Endodermal cell (in vitro differentiated cells): ENCODE data around the gene MYBBP1A. TPM values are rescaled to one million over a fixed set of nuclear protein-coding genes. Genes with fewer than 3 reads are reported as not detected.

Experiments
- DNase-seq: peaks from one replicate; pipeline ENCODE4 v3.0.0-alpha.2; 2017
- H3K27ac ChIP-seq: 2 replicates; pipeline ENCODE4 v1.5.1; 2013; ENCODE audit warnings: mild to moderate bottlenecking, low read depth, low read length, moderate library complexity
- H3K27me3 ChIP-seq: 2 replicates; pipeline ENCODE4 v1.6.1; 2013; ENCODE audit warnings: mild to moderate bottlenecking, low read length, moderate library complexity; ENCODE audit not compliant: insufficient read depth, control insufficient read depth, poor library complexity, severe bottlenecking
- H3K36me3 ChIP-seq: 2 replicates; pipeline ENCODE4 v1.7.0; 2013; ENCODE audit warnings: mild to moderate bottlenecking, low read length, moderate library complexity; ENCODE audit not compliant: control insufficient read depth, insufficient read depth
- H3K4me1 ChIP-seq: one replicate; pipeline ENCODE4 v1.7.0; 2013; ENCODE audit warnings: low read length; ENCODE audit not compliant: control insufficient read depth, insufficient read depth
- H3K4me3 ChIP-seq: 2 replicates; pipeline ENCODE4 v1.5.1; 2013; ENCODE audit warnings: mild to moderate bottlenecking, low read length, moderate library complexity
- H3K9ac ChIP-seq: 2 replicates; pipeline ENCODE4 v1.6.1; 2013; ENCODE audit warnings: mild to moderate bottlenecking, low read length, moderate library complexity; ENCODE audit not compliant: poor library complexity, severe bottlenecking; ENCODE audit errors: extremely low read depth
- H3K9me3 ChIP-seq: 2 replicates; pipeline ENCODE4 v1.6.1; 2013; ENCODE audit warnings: mild to moderate bottlenecking, low read length, moderate library complexity; ENCODE audit not compliant: control insufficient read depth
- H3K27ac Mint-ChIP-seq: 2 replicates; pipeline ENCODE4 v1.8.0; 2020; ENCODE audit warnings: mixed read lengths
- H3K27me3 Mint-ChIP-seq: 2 replicates; pipeline ENCODE4 v1.8.0; 2021; ENCODE audit warnings: mild to moderate bottlenecking, mixed read lengths; ENCODE audit not compliant: insufficient read depth
- H3K36me3 Mint-ChIP-seq: 2 replicates; pipeline ENCODE4 v1.8.0; 2020; ENCODE audit warnings: low read depth, mixed read lengths
- H3K4me1 Mint-ChIP-seq: 2 replicates; pipeline ENCODE4 v1.8.0; 2020; ENCODE audit warnings: mixed read lengths
- H3K4me3 Mint-ChIP-seq: 2 replicates; pipeline ENCODE4 v1.8.0; 2020; ENCODE audit warnings: mild to moderate bottlenecking, moderate library complexity, mixed read lengths
- H3K9me3 Mint-ChIP-seq: 2 replicates; pipeline ENCODE4 v1.8.0; 2020; ENCODE audit warnings: mild to moderate bottlenecking, mixed read lengths
- CTCF ChIP-seq: fragments of 200-600 bp; sonication (generic); conservative IDR thresholded peaks from 2 replicates; pipeline ENCODE4 v1.5.0; 2021; ENCODE audit warnings: antibody characterized with exemption, mild to moderate bottlenecking
- WGBS, 2 experiments: methylation state at CpG; one replicate each; pipeline versions ENCODE4 v1.1.5 to v1.1.7; 2013; ENCODE audit warnings: missing lambda C conversion rate in 2 of 2, mixed read lengths in 1 of 2; ENCODE audit not compliant: insufficient coverage in 1 of 2, insufficient read length in 1 of 2; 5-methylcytosine and 5-hydroxymethylcytosine counted together
- total RNA-seq, 2 donors: library from RNA; stranded (reverse); fragmentation: NEBNext Ultra II Directional in 1 of 2; extraction: Animal tissue kit (Norgen Biotek cat#: 25700) in 1 of 2; gene quantifications; 2 replicates in 1 of 2; 3 replicates in 1 of 2; pipeline ENCODE4 v1.2.1, GENCODE V29; 2021

MYBBP1A gene
- total RNA-seq, 2 donors from 2014 or later = 55.6 to 70.9 TPM

DNA sequence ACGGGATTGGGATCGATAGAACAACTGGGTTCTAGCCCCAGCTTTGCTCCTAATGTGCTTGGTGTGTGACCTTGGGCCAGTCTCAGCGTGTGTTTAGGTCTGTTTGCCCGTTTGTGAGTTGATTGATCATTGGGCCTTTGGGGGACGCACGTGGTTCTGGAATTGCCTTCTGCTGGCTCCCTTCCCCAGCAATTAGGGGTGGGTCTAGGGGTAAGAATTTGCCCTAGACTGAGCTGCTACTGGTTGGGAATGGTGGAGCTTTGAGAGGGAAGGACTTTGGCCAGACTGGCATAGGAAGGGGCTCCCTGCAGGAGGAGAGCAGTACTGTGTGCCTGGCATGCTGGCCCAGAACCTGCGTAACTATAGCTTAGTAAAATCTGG is 55.0 kb downstream of the MYBBP1A start:
- peak overlapping the region; percentile 57 for H3K4me3 Mint-ChIP-seq
- peak; percentile 23 for TF ChIP-seq CTCF
- H3K4me3 ChIP-seq = no peak overlapping the region
- WGBS, 2 experiments = 48 to 52% methylated on average over 4 to 7 of the region's 7 CpGs
- H3K4me1 Mint-ChIP-seq = peaks cover 7% of the 10 kb centered on the region
- no peaks in the 10 kb centered on the region for H3K36me3 ChIP-seq
- peaks cover 52% of the 10 kb centered on the region for H3K27me3 ChIP-seq
- no peaks in the 10 kb centered on the region for H3K9me3 ChIP-seq
- DNase-seq = no peak
- H3K27ac ChIP-seq = no peak overlapping the region
- peaks cover 59% of the 10 kb centered on the region for H3K27me3 Mint-ChIP-seq
- H3K9me3 Mint-ChIP-seq = no peaks in the 10 kb centered on the region
- H3K27ac Mint-ChIP-seq = no peak overlapping the region
- H3K4me1 ChIP-seq = no peaks in the 10 kb centered on the region
- no peak overlapping the region for H3K9ac ChIP-seq
- no peaks in the 10 kb centered on the region for H3K36me3 Mint-ChIP-seq

DNA sequence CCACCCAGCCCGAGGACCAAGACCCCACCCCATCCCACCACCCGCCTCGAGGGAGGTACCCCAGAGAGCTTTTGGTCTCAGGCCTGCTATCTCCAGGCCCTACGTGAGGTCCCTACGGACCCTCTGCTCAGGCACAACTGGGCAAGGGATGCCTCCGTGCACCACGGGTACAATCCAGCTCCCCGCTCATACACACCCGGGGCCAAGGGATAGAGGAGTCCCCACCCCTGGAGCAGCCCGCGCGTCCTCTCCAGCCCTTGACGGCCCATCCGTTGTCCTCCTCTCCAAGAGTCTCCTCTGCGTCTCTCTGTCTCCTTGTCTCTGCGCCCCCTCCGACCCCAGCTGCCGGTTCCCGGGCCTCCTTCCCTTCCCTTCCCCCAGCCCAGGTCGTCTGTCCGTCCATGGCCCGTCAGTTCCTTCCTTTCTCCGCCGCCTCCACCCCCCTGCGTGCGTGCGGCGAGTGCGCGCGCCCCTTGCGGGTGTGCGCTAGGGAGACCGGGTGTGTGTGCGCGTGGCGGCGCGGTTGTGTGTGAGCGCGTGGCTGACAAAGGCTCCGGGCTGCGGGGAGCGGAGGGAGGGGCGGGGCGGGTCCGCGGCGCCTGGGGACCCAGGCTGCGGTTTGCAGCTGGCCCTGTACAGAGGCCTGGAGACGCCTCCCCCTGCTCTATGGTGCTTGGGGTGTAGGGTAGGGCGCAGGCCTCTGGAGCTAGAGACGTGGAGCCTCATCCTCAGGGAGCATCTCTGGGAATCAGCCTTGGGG is 55.6 kb downstream of the MYBBP1A start:
- peaks cover 59% of the 10 kb centered on the region for H3K27me3 Mint-ChIP-seq
- Histone ChIP-seq H3K36me3 (no peaks in the 10 kb centered on the region), H3K27me3 (peaks cover 52% of the 10 kb centered on the region), H3K9ac (no peak overlapping the region), H3K27ac (no peak overlapping the region), H3K4me1 (no peaks in the 10 kb centered on the region), H3K9me3 (no peaks in the 10 kb centered on the region), H3K4me3 (no peak overlapping the region)
- no peaks in the 10 kb centered on the region for H3K36me3 Mint-ChIP-seq
- TF ChIP-seq CTCF = no peak
- peaks cover 7% of the 10 kb centered on the region for H3K4me1 Mint-ChIP-seq
- DNase-seq = peak; percentile 80
- no peaks in the 10 kb centered on the region for H3K9me3 Mint-ChIP-seq
- no peak overlapping the region for H3K27ac Mint-ChIP-seq
- peak overlapping the region; percentile 57 for H3K4me3 Mint-ChIP-seq
- WGBS, 2 experiments = 5 to 9% methylated on average over 15 to 52 of the region's 53 CpGs

DNA sequence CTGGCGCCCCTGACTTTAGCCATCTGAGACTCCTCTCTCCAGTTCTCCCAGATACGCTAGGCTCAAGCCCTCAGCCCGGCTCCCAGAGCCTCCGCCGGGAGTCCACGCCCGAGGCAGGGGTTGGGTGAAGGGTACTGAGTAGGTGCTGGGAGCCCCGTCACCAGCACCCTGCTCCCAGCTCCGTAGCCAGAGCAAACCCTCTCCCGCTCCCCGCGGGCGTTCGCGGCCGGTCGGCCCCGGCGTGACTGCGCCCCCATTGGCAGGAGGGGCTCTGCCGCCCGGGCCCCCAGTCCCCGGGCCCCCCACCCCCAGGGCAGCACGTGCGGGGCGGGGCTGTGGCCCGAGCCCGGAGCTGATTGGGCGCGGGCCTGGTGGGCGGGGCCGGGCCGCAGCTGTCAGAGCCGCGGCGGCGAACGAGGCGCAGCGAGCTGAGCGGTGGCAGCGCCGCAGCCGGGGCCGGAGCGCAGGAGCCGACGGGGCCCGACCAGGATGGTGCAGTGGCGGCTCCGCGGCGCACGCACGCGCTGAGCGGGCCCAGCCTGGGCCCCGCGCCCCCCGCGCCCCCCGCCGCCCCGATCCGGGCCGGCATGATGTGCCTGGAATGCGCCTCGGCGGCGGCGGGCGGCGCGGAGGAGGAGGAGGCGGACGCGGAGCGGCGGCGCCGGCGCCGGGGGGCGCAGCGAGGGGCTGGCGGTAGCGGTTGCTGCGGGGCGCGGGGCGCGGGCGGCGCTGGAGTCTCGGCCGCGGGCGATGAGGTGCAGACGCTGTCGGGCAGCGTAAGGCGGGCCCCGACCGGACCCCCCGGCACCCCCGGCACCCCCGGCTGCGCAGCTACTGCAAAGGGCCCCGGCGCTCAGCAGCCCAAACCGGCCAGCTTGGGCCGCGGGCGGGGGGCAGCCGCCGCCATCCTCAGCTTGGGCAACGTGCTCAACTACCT is 56.5 kb downstream of the MYBBP1A start, which contains the start of gene SPNS2:
Gene SPNS2, plus strand, starts transcription at position 421 of the 937 bp plus-strand sequence. Its CDS starts 167 bp downstream, at position 588.
- Histone ChIP-seq H3K36me3 (no peaks in the 10 kb centered on the region), H3K9me3 (no peaks in the 10 kb centered on the region), H3K27me3 (peaks cover 52% of the 10 kb centered on the region), H3K4me1 (no peaks in the 10 kb centered on the region), H3K4me3 (no peak within 1 kb of the TSS), H3K9ac (no peak within 1 kb of the TSS), H3K27ac (no peak within 1 kb of the TSS)
- no peaks in the 10 kb centered on the region for H3K9me3 Mint-ChIP-seq
- H3K27me3 Mint-ChIP-seq = peaks cover 57% of the 10 kb centered on the region
- H3K36me3 Mint-ChIP-seq = no peaks in the 10 kb centered on the region
- TF ChIP-seq CTCF = no peak
- H3K27ac Mint-ChIP-seq = no peak within 1 kb of the TSS
- WGBS, 2 experiments = 0 to 1% methylated on average over 4 to 117 of the region's 117 CpGs
- H3K4me1 Mint-ChIP-seq = peaks cover 7% of the 10 kb centered on the region
- H3K4me3 Mint-ChIP-seq = peak within 1 kb of the TSS; percentile 57
- peak; percentile 92 for DNase-seq
